ENCODE results near the gene RAD18. TPM values are rescaled to one million over a fixed set of nuclear protein-coding genes. Genes with fewer than 3 reads are reported as not detected.
A peak's percentile ranks its signal among the peaks of the same experiment; 100 is the strongest.

Gene RAD18
- total RNA-seq, 6 donors from 2014 or later = 2.6 to 16.2 (median 7.7) TPM

DNA sequence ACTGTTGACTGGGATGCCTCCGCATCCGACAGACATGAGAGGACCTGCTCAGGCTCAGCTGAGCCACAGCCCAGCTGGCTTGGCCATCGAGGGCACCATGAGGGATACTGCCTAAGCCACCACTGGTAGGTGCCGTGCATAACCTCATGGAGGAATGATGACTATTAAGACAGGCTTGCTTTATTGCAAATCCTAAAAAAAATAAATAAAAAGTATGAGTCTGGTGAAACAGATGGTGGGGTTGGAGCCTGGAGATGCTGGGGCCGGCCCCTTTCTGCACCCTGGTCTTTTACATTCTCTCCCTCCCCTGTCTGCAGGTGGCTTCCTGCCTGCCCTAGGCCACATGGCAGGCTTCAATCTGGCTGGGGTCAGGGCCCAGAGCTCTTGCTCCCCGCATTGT is 24.0 kb upstream of the RAD18 start:
- no peak overlapping the region for H3K27ac ChIP-seq
- H3K36me3 ChIP-seq = no peaks in the 10 kb centered on the region
- WGBS, 2 donors = 83 to 85% methylated on average over 6 of the region's 6 CpGs
- H3K9me3 ChIP-seq = no peaks in the 10 kb centered on the region
- no peaks in the 10 kb centered on the region for H3K27me3 ChIP-seq
- no peak overlapping the region for H3K4me3 ChIP-seq
- TF ChIP-seq, protein P1, sequence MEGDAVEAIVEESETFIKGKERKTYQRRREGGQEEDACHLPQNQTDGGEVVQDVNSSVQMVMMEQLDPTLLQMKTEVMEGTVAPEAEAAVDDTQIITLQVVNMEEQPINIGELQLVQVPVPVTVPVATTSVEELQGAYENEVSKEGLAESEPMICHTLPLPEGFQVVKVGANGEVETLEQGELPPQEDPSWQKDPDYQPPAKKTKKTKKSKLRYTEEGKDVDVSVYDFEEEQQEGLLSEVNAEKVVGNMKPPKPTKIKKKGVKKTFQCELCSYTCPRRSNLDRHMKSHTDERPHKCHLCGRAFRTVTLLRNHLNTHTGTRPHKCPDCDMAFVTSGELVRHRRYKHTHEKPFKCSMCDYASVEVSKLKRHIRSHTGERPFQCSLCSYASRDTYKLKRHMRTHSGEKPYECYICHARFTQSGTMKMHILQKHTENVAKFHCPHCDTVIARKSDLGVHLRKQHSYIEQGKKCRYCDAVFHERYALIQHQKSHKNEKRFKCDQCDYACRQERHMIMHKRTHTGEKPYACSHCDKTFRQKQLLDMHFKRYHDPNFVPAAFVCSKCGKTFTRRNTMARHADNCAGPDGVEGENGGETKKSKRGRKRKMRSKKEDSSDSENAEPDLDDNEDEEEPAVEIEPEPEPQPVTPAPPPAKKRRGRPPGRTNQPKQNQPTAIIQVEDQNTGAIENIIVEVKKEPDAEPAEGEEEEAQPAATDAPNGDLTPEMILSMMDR (IDR thresholded peaks at IDR 0.05) = no peak
- no peak for TF ChIP-seq EP300 (IDR thresholded peaks at IDR 0.05)
- no peak for TF ChIP-seq POLR2A (IDR thresholded peaks at IDR 0.05)
- TF ChIP-seq POLR2AphosphoS5 (IDR thresholded peaks at IDR 0.05) = no peak
- DNase-seq (no peak), ATAC-seq (ENCODE audit: low FRiP score in 2 of 2) (no peak)
- no peaks in the 10 kb centered on the region for H3K4me1 ChIP-seq

DNA sequence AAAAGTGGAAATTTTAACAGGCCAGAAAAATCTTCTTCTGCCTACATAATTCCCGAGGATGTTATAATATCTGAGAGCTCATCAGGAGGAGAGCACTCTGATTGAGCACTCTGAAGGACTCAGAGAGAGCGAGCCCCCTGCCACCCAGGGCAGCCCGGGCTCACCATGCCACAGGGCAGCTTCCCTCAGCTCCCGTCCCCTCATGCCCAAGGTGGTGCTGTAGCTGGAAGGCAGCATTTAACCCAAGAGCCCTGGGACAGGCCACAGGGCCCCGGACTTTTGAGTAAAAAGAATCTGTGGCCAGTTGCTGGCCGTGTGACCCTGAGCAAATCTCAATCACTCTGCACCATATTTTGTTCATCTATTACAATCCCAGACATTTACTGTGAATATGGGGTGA is 23.5 kb upstream of the RAD18 start:
- Histone ChIP-seq H3K36me3 (no peaks in the 10 kb centered on the region), H3K27me3 (no peaks in the 10 kb centered on the region), H3K4me3 (no peak overlapping the region), H3K9me3 (no peaks in the 10 kb centered on the region), H3K4me1 (no peaks in the 10 kb centered on the region), H3K27ac (no peak overlapping the region)
- WGBS, 2 donors = 78 to 82% methylated on average over 6 of the region's 6 CpGs
- DNase-seq = peak in 1 of 2 donors; percentile 26
- ATAC-seq (ENCODE audit: low FRiP score in 2 of 2) = no peak
- TF ChIP-seq EP300 (IDR thresholded peaks at IDR 0.05) = no peak
- no peak for TF ChIP-seq POLR2AphosphoS5 (IDR thresholded peaks at IDR 0.05)
- no peak for TF ChIP-seq POLR2A (IDR thresholded peaks at IDR 0.05)
- TF ChIP-seq, protein P1 (IDR thresholded peaks at IDR 0.05) = no peak

DNA sequence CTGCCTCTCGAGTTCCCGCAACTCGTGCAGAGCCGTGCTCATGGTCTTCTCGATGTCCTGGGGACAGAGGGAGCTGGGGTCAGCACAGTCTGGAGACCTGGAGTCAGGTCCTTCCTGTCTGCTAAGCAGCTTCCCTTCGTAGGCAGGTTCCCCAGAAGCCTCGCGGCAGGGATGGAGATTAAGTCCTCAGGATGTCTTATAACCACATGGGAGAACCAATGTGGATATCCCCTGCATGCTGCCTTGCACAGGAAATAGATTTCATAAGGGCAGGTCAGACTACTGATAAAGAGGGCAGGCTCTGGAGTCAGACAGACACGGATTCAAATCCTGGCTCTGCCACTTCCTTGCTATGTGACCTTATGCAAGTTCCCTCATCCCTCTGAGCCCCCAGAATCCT is 22.6 kb upstream of the RAD18 start:
- Histone ChIP-seq H3K36me3 (no peaks in the 10 kb centered on the region), H3K4me1 (peaks cover 0 to 1% (median 0%) of the 10 kb centered on the region in 4 donors), H3K4me3 (no peak overlapping the region), H3K9me3 (no peaks in the 10 kb centered on the region), H3K27me3 (no peaks in the 10 kb centered on the region), H3K27ac (no peak overlapping the region)
- DNase-seq (no peak), ATAC-seq (ENCODE audit: low FRiP score in 2 of 2) (no peak)
- no peak for TF ChIP-seq EP300 (IDR thresholded peaks at IDR 0.05)
- TF ChIP-seq, protein P1 (IDR thresholded peaks at IDR 0.05) = no peak
- TF ChIP-seq POLR2AphosphoS5 (IDR thresholded peaks at IDR 0.05) = no peak
- TF ChIP-seq POLR2A (IDR thresholded peaks at IDR 0.05) = no peak
- WGBS, 2 donors = 72 to 84% methylated on average over 9 of the region's 9 CpGs

- Histone ChIP-seq H3K27me3 (no peaks in the 10 kb centered on the region), H3K36me3 (no peaks in the 10 kb centered on the region), H3K9me3 (no peaks in the 10 kb centered on the region), H3K4me1 (peaks cover 0 to 4% (median 0%) of the 10 kb centered on the region in 4 donors), H3K27ac (no peak overlapping the region), H3K4me3 (no peak overlapping the region)
- ATAC-seq (ENCODE audit: low FRiP score in 2 of 2) = no peak
- WGBS, 2 donors = 98% methylated on average over 10 to 16 of the region's 37 CpGs
- DNase-seq = peak in 1 of 2 donors; percentile 83
- no peak for TF ChIP-seq POLR2AphosphoS5 (IDR thresholded peaks at IDR 0.05)
- TF ChIP-seq, protein P1 (IDR thresholded peaks at IDR 0.05) = no peak
- TF ChIP-seq EP300 (IDR thresholded peaks at IDR 0.05) = no peak
- TF ChIP-seq POLR2A (IDR thresholded peaks at IDR 0.05) = no peak
Observed at GRCh38 chr3:8985411-8985831, 22.1 kb upstream of the RAD18 start.

- Histone ChIP-seq H3K36me3 (no peaks in the 10 kb centered on the region), H3K27me3 (no peaks in the 10 kb centered on the region), H3K4me1 (peaks cover 0 to 4% (median 0%) of the 10 kb centered on the region in 4 donors), H3K9me3 (peaks cover 0 to under 1% (median 0%) of the 10 kb centered on the region in 4 donors), H3K4me3 (no peak overlapping the region), H3K27ac (no peak overlapping the region)
- DNase-seq (no peak), ATAC-seq (ENCODE audit: low FRiP score in 2 of 2) (no peak)
- WGBS, 2 donors = 90 to 91% methylated on average over 7 of the region's 7 CpGs
- TF ChIP-seq POLR2A (IDR thresholded peaks at IDR 0.05) (no peak), POLR2AphosphoS5 (IDR thresholded peaks at IDR 0.05) (no peak), EP300 (IDR thresholded peaks at IDR 0.05) (no peak)
- TF ChIP-seq, protein P1 (IDR thresholded peaks at IDR 0.05) = no peak
Observed at GRCh38 chr3:8984526-8984925, 21.3 kb upstream of the RAD18 start.
